ENCODE results near the gene CENPP. TPM values are rescaled to one million over a fixed set of nuclear protein-coding genes. Genes with fewer than 3 reads are reported as not detected.

The CENPP gene
- total RNA-seq, 1 experiment from 2014 or later: 4.2 TPM

- H3K27ac Mint-ChIP-seq (ENCODE audit: low read depth, unreplicated experiment): no peak overlapping the region
- no peak for TF ChIP-seq CTCF (IDR thresholded peaks at IDR 0.05; ENCODE audit: unreplicated experiment)
- ChIA-PET POLR2A (interaction anchor here (0.9 kb wide), 1 partner anchor 28 kb away, joined by 3 read pairs; the partner anchor contains the start of gene CENPP), CTCF (interaction anchor here (1.1 kb wide), 1 partner anchor 157 kb away, joined by 3 read pairs; no protein-coding TSS in a partner anchor)
- no peaks in the 10 kb centered on the region for H3K27me3 Mint-ChIP-seq (ENCODE audit: insufficient read depth, unreplicated experiment)
- no peak for DNase-seq (ENCODE audit: unreplicated experiment)
- intact Hi-C loops (cut with micrococcal nuclease): no loop called here
- peaks cover 85% of the 10 kb centered on the region for H3K36me3 Mint-ChIP-seq (ENCODE audit: insufficient read depth, unreplicated experiment)
- no peaks in the 10 kb centered on the region for H3K9me3 Mint-ChIP-seq (ENCODE audit: unreplicated experiment)
- BruUV-seq (replicated peaks): no TSS peak
- peaks cover 10% of the 10 kb centered on the region for H3K4me1 Mint-ChIP-seq (ENCODE audit: insufficient read depth, unreplicated experiment)
- no peak overlapping the region for H3K4me3 Mint-ChIP-seq (ENCODE audit: unreplicated experiment)
Measured at GRCh38 chr9:92298036-92298435, 27.7 kb upstream of the CENPP start.

- Mint-ChIP-seq H3K4me1 (ENCODE audit: insufficient read depth, unreplicated experiment) (peaks cover 10% of the 10 kb centered on the region), H3K36me3 (ENCODE audit: insufficient read depth, unreplicated experiment) (peaks cover 86% of the 10 kb centered on the region), H3K27me3 (ENCODE audit: insufficient read depth, unreplicated experiment) (no peaks in the 10 kb centered on the region), H3K27ac (ENCODE audit: low read depth, unreplicated experiment) (peak overlapping the region; percentile 52), H3K9me3 (ENCODE audit: unreplicated experiment) (no peaks in the 10 kb centered on the region), H3K4me3 (ENCODE audit: unreplicated experiment) (no peak overlapping the region)
- BruUV-seq (replicated peaks): no TSS peak
- no peak for DNase-seq (ENCODE audit: unreplicated experiment)
- ChIA-PET CTCF (interaction anchor here (1.1 kb wide), 1 partner anchor 158 kb away, joined by 3 read pairs; no protein-coding TSS in a partner anchor), POLR2A (interaction anchor here (0.7 to 5.3 kb wide), 5 partner anchors 9 to 354 kb away, joined by 3 to 27 read pairs (median 3); partner anchors contain the start of genes CENPP and NOL8)
- TF ChIP-seq CTCF (IDR thresholded peaks at IDR 0.05; ENCODE audit: unreplicated experiment): no peak
- intact Hi-C loops (cut with micrococcal nuclease): no loop called here
Measured at GRCh38 chr9:92299116-92299515, 26.6 kb upstream of the CENPP start.

GRCh38 chr9:92300936-92301335, 24.8 kb upstream of the CENPP start:
- ChIA-PET CTCF (no interaction called here), POLR2A (interaction anchor here (0.9 to 5.3 kb wide), 5 partner anchors 10 to 24 kb away, joined by 3 to 27 read pairs (median 5); partner anchors contain the start of genes CENPP and NOL8)
- intact Hi-C loops (cut with micrococcal nuclease): no loop called here
- no peaks in the 10 kb centered on the region for H3K9me3 Mint-ChIP-seq (ENCODE audit: unreplicated experiment)
- peaks cover 2% of the 10 kb centered on the region for H3K4me1 Mint-ChIP-seq (ENCODE audit: insufficient read depth, unreplicated experiment)
- DNase-seq (ENCODE audit: unreplicated experiment): no peak
- BruUV-seq (replicated peaks): no TSS peak
- H3K27me3 Mint-ChIP-seq (ENCODE audit: insufficient read depth, unreplicated experiment): no peaks in the 10 kb centered on the region
- TF ChIP-seq CTCF (IDR thresholded peaks at IDR 0.05; ENCODE audit: unreplicated experiment): no peak
- peaks cover 95% of the 10 kb centered on the region for H3K36me3 Mint-ChIP-seq (ENCODE audit: insufficient read depth, unreplicated experiment)
- no peak overlapping the region for H3K27ac Mint-ChIP-seq (ENCODE audit: low read depth, unreplicated experiment)
- no peak overlapping the region for H3K4me3 Mint-ChIP-seq (ENCODE audit: unreplicated experiment)

- Mint-ChIP-seq H3K9me3 (ENCODE audit: unreplicated experiment) (no peaks in the 10 kb centered on the region), H3K4me3 (ENCODE audit: unreplicated experiment) (no peak overlapping the region), H3K4me1 (ENCODE audit: insufficient read depth, unreplicated experiment) (peaks cover 13% of the 10 kb centered on the region), H3K36me3 (ENCODE audit: insufficient read depth, unreplicated experiment) (peaks cover 97% of the 10 kb centered on the region), H3K27me3 (ENCODE audit: insufficient read depth, unreplicated experiment) (no peaks in the 10 kb centered on the region), H3K27ac (ENCODE audit: low read depth, unreplicated experiment) (no peak overlapping the region)
- POLR2A ChIA-PET: interaction anchor here (2.6 to 3.0 kb wide), 2 partner anchors 14 to 16 kb away, joined by 12 read pairs; partner anchors contain the start of genes CENPP and NOL8
- no peak for TF ChIP-seq CTCF (IDR thresholded peaks at IDR 0.05; ENCODE audit: unreplicated experiment)
- DNase-seq (ENCODE audit: unreplicated experiment): no peak
- CTCF ChIA-PET: interaction anchor here (0.6 to 1.6 kb wide), 4 partner anchors 19 to 483 kb away, joined by 3 to 5 read pairs (median 4); no protein-coding TSS in a partner anchor
- BruUV-seq (replicated peaks): no TSS peak
- intact Hi-C loops (cut with micrococcal nuclease): no loop called here
Measured at GRCh38 chr9:92308893-92309292, 16.9 kb upstream of the CENPP start.

Measured in MCF 10A (cell line).